Cardiac fibroblast (primary cell): ENCODE results near the gene FERMT3.

ENCODE experiments used
- DNase-seq, 2 donors: peaks; one replicate each; pipeline versions ENCODE4 v3.0.0 to v3.0.0-alpha.2; 2010; ENCODE audit warnings: low read depth in 2 of 2
- H3K4me3 ChIP-seq, 2 donors: replicated peaks in 1 of 2; 1 replicate in 1 of 2; 2 replicates in 1 of 2; pipeline ENCODE4 v1.5.1; 2011; ENCODE audit warnings: low read depth in 2 of 2, low read length in 2 of 2, mild to moderate bottlenecking in 2 of 2, moderate library complexity in 1 of 2
- CTCF ChIP-seq: IDR thresholded peaks from one replicate; pipeline ENCODE4 v1.5.1; 2011; ENCODE audit warnings: low read depth, mild to moderate bottlenecking, low read length, inconsistent platforms

Gene FERMT3

GRCh38 chr11:64224891-64225607, 18.5 kb downstream of the FERMT3 start:
- DNase-seq = no peak
- TF ChIP-seq CTCF = no peak
- H3K4me3 ChIP-seq = peak overlapping the region; percentile 84 to 89

- TF ChIP-seq CTCF = peak; percentile 35
- peak within 1 kb of the TSS; percentile 84 to 89 for H3K4me3 ChIP-seq
- peak; percentile 74 to 82 for DNase-seq
These were observed 19.3 kb downstream of the FERMT3 start, which contains the start of the genes NUDT22 and TRPT1 for GRCh38 chr11:64225608-64226506. TSS of gene NUDT22 (plus strand) at chr11:64226274. CDS start at chr11:64226653, 379 bp downstream. TSS of gene TRPT1 (minus strand) at chr11:64226186. CDS start at chr11:64225860, 326 bp downstream.

GRCh38 chr11:64226507-64227051, 20.1 kb downstream of the FERMT3 start:
- no peak for DNase-seq
- TF ChIP-seq CTCF = no peak
- peak overlapping the region; percentile 84 to 89 for H3K4me3 ChIP-seq

- TF ChIP-seq CTCF = no peak
- peak in 1 of 2 donors; percentile 51 for DNase-seq
- H3K4me3 ChIP-seq = peak overlapping the region; percentile 84 to 89
These were observed 21.0 kb downstream of the FERMT3 start for GRCh38 chr11:64227405-64227956.

GRCh38 chr11:64229090-64229743, 22.7 kb downstream of the FERMT3 start:
- no peak for DNase-seq
- no peak for TF ChIP-seq CTCF
- H3K4me3 ChIP-seq = no peak overlapping the region

GRCh38 chr11:64229744-64230170, 23.2 kb downstream of the FERMT3 start:
- no peak for TF ChIP-seq CTCF
- DNase-seq = no peak
- H3K4me3 ChIP-seq = peak overlapping the region; percentile 73
